ENCODE data around the gene NDUFAF2. TPM values are rescaled to one million over a fixed set of nuclear protein-coding genes. Genes with fewer than 3 reads are reported as not detected.
"Not testable (repeated sequence)": the region's sequence is repeated elsewhere in the genome, so short reads cannot be mapped to it uniquely, and the experiment has no call there.

Gene NDUFAF2
- total and polyA plus RNA-seq, 2 experiments from 2014 or later: 31.6 to 155 TPM

- TF ChIP-seq ZNF462 (CRISPR knock-in tag; IDR thresholded peaks at IDR 0.05) (no peak), NANOG (IDR thresholded peaks at IDR 0.05; ENCODE audit: borderline replicate concordance) (no peak), ZNF114 (CRISPR knock-in tag; IDR thresholded peaks at IDR 0.05) (no peak), STAT1 (IDR thresholded peaks at IDR 0.05; ENCODE audit: unreplicated experiment) (no peak), CREB1 (CRISPR knock-in tag; IDR thresholded peaks at IDR 0.05; ENCODE audit: low read depth) (no peak), ETS1 (IDR thresholded peaks at IDR 0.05) (no peak), POLR2AphosphoS5 (IDR thresholded peaks at IDR 0.05; ENCODE audit: low read depth) (no peak), JUNB (IDR thresholded peaks at IDR 0.05; ENCODE audit: unreplicated experiment) (no peak), EZH2phosphoT487 (IDR thresholded peaks at IDR 0.05; ENCODE audit: unreplicated experiment) (no peak)
Measured at GRCh38 chr5:61089351-61089750, 144.3 kb downstream of the NDUFAF2 start (continued).

GRCh38 chr5:61093046-61093771 lies 148.2 kb downstream of the NDUFAF2 start:
- not testable (repeated sequence) for H3K79me2 ChIP-seq (replicated peaks; ENCODE audit: insufficient read depth); H3K27ac Mint-ChIP-seq; H3K4me2 ChIP-seq; H3K4me3 ChIP-seq; H3K27ac ChIP-seq (ENCODE audit: low read depth); H3K36me3 Mint-ChIP-seq (ENCODE audit: low read depth); H3K27me3 ChIP-seq (ENCODE audit: insufficient read depth); H3K9me2 ChIP-seq (ENCODE audit: insufficient read depth); H3K36me3 ChIP-seq (ENCODE audit: insufficient read depth); H4K20me1 ChIP-seq (replicated peaks; ENCODE audit: insufficient read depth); H3K4me1 ChIP-seq (ENCODE audit: insufficient read depth); H3F3A ChIP-seq (replicated peaks; ENCODE audit: low read depth); ATAC-seq; H3K9me3 Mint-ChIP-seq; H3K27me3 Mint-ChIP-seq (ENCODE audit: insufficient read depth, low read depth, poor library complexity); H3K4me1 Mint-ChIP-seq; DNase-seq (ENCODE audit: low spot score); H2AFZ ChIP-seq; H3K4me3 Mint-ChIP-seq

Measured in GM23338 (cell line).